Bronchial epithelial cell (primary cell): ENCODE measurements around the gene TGFB2. TPM values are rescaled to one million over a fixed set of nuclear protein-coding genes. Genes with fewer than 3 reads are reported as not detected.

Source experiments
- DNase-seq: peaks from one replicate; pipeline ENCODE4 v3.0.0-alpha.2; 2010; ENCODE audit warnings: low read depth
- FAIRE-seq: peaks from 2 replicates; lab custom pipeline; 2011; peaks lifted over from hg19 to GRCh38; lab: Jason Lieb, UNC
- H3K27me3 ChIP-seq: 2 replicates; pipeline ENCODE4 v1.5.1; 2011; ENCODE audit warnings: low read length; ENCODE audit not compliant: control insufficient read depth, insufficient read depth
- H3K36me3 ChIP-seq: 2 replicates; pipeline ENCODE4 v1.5.1; 2011; ENCODE audit warnings: low read length; ENCODE audit not compliant: control insufficient read depth, insufficient read depth
- H3K4me3 ChIP-seq: 2 replicates; pipeline ENCODE4 v1.5.1; 2011; ENCODE audit warnings: mild to moderate bottlenecking, low read depth, low read length, control low read depth
- CTCF ChIP-seq: IDR thresholded peaks from 2 replicates; pipeline ENCODE4 v1.5.1; 2011; ENCODE audit warnings: mild to moderate bottlenecking, moderate library complexity, low read length, control low read depth, inconsistent platforms; ENCODE audit not compliant: insufficient read depth, severe bottlenecking
- total RNA-seq: library from RNA; depleted of rRNA; stranded (reverse); fragments of >200 nt; gene quantifications from 2 replicates; pipeline ENCODE4 v1.2.1, GENCODE V29; 2014

The TGFB2 gene
- total RNA-seq, 1 donor from 2014 or later, result 6.1 TPM

DNA sequence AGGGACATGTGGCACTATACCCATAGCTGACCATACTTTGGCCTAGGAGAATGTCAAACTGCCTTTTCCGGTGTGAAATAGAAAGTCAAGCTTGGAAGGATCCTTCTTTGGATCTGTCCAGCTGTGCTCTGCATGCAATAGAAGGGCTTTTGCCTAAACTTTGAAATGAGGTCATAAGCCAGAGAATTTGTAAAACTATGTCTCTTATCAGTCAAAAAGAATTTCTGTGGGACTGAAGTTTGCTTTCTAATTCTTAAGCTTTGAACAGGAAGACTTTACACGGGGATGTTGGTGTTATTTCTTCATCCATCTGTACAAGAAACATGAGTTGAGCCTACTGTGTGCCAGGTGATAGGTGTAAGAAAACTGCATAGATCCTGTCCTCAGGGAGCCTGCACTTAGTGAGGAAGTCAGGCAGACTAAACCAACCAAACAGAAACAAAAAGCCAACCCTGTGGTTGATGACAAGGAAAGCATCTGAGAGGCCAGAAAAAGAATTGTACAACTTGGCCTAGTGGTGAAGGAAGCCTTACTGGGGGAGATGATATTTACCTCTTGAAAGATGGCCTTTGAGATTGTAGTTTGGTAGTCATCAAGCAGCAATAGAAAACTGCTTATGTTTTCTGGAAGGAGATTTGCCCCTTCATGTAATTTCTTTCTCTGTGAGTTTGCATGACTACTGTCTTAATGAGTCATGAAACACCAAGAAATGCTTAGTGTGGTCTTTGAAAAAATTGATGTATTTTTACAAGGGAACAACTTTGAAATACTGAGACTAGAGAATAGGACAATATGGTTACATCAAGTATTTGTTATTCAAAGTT, 24.8 kb downstream of the TGFB2 start:
- FAIRE-seq (no peak), DNase-seq (peak; percentile 70)
- TF ChIP-seq CTCF, result no peak

GRCh38 chr1:218371927-218372672, 27.0 kb downstream of the TGFB2 start:
- peak; percentile 40 for FAIRE-seq
- TF ChIP-seq CTCF, result no peak
- H3K4me3 ChIP-seq, result no peak overlapping the region
- DNase-seq, result no peak
- no peaks in the 10 kb centered on the region for H3K27me3 ChIP-seq
- no peaks in the 10 kb centered on the region for H3K36me3 ChIP-seq

More for the DNA sequence above, 24.8 kb downstream of the TGFB2 start:
- Histone ChIP-seq H3K36me3 (no peaks in the 10 kb centered on the region), H3K4me3 (no peak overlapping the region), H3K27me3 (no peaks in the 10 kb centered on the region)

DNA sequence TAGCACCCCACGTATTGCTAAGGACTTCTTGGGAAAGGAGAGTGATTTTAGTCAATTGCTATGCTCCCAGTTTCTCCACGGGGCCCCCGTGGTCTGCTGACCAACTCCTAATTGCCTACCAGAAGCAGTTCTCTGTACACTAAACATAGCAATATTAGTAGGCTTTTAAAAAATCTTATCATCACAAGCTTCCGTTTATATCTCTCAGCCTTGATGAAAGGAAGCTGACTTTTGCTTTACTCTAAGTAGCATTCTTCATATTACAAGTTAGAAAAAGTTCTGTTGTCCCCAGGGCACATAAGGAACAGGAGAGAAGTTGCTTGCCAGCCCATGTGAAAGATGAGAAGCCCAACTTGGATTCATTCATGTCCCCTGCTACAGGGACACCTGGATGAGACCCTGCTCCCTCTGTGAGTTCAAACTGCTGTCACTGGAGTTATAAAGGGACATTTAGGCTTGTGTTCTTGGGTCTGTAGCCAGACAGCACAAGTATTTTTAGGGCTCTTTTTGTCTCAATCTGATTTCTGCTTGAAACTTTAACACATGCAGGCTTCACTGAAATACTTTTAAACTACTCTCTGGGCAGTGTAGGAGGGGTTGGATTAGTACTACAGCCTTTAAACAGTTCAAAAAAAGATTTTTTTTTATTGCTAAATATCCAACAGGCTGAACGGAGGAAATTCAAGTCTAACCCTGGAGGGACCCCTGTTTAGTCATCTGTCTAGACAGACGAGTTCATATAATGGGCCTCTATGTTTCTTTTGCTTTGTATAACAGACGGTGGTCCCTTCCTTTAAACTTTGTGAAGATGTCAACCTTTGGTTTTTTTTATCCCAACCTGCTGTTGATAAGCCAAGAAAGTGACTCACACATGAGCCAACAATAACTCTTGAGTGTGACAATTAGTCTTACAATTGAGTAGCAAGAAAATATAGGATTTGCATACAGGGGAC, 29.5 kb downstream of the TGFB2 start:
- no peaks in the 10 kb centered on the region for H3K36me3 ChIP-seq
- no peak for TF ChIP-seq CTCF
- no peak for FAIRE-seq
- peak; percentile 81 for DNase-seq
- H3K27me3 ChIP-seq, result no peaks in the 10 kb centered on the region
- no peak overlapping the region for H3K4me3 ChIP-seq

DNA sequence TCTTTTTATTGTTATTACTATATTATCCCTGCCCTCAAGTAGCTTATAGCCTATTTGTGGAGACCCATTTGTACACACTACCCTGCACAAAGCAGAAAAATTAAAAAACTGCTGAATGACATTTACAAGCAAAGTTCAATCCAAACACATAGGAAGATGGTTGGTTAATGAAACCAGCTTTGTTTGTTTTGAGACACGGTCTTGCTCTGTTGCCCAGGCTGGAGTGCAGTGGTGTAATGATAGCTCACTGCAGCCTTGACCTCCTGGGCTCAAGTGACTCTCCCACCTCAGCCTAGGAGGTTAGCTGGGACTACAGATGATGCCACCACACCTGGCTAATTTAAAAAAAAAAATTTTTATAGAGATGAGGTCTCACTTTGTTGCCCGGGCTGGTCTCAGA, 31.6 kb downstream of the TGFB2 start:
- H3K36me3 ChIP-seq, result no peaks in the 10 kb centered on the region
- H3K27me3 ChIP-seq, result no peaks in the 10 kb centered on the region
- H3K4me3 ChIP-seq, result no peak overlapping the region
- TF ChIP-seq CTCF, result no peak
- DNase-seq (no peak), FAIRE-seq (no peak)

DNA sequence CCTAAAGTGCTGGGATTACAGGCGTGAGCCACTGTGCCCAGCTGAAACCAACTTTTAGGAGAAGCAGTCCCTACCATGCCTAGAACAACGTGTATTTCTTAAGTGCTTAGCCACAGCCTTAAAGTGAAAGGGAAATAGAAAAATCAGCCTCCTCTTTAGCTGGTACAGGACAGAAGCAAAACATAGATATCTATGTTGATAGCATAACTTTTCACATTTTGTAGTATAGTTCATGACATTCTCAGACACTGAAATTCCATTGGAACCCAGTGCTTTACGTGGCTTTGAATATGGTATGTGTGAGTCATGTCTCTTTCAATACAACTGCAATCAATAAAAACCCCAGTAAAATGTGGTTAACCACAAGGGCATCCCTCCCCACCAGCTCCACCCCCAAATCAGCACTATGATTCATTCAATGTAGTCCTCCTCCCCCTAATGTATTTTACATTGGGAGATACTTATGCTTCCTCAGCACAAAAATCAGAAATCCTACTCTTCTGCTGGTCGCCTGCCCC, 32.1 kb downstream of the TGFB2 start:
- peak; percentile 97 for DNase-seq
- no peak for FAIRE-seq
- Histone ChIP-seq H3K4me3 (no peak overlapping the region), H3K27me3 (no peaks in the 10 kb centered on the region), H3K36me3 (no peaks in the 10 kb centered on the region)
- TF ChIP-seq CTCF, result no peak
